Measurements from ENCODE around the gene TGM4.
"Not testable (repeated sequence)": the region's sequence is repeated elsewhere in the genome, so short reads cannot be mapped to it uniquely, and the experiment has no call there.

Gene TGM4

DNA sequence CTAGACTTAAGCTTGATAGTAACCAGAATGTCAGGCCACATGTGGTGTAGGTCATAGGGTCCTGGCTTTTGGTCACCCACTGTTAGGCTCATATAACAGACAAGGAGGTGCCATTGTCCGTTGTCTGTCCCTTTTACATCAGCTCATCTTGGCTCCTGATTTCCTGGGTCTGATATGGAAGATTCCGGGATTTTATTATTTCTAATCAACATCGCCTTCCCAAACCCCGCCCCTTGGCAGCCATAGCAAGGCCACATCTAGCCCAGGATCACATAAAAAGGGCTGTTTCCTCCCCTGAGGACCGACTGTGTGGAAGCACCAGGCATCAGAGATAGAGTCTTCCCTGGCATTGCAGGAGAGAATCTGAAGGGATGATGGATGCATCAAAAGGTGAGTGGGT is at the start of gene TGM4:
Gene TGM4, plus strand, starts transcription at position 301 of the 400 bp plus-strand sequence. Its CDS starts 71 bp downstream, at position 372.
- DNase-seq = no peak

DNA sequence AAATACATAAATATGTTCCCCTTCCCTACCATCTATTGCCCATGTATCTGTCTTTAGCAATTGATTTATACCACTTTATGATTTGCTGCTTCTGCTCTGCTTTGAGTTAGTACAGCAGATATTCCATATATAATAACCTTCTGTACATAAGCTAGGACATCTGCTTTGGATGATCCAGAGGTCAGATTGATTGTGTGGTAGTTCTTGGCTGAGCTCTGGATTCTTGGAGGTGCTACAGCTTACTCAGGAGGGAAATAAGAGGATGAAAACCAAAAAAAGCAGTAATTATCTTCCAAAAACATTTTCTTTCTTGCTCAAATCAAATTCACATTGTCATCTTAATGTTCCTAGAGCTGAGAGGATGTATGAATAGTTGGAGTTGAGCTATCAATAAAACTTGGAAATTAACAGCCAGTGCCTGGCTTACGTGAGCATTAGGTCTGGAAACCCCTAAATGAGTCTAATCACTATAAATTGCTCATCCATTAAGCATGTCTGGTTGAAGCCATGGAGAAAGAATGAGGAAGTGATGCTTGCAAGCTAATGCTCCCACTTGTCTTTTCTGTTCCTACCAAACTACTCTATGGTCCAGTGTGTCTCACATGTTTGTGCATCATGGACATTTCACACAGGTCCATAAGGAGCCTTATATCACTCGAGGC is 49.0 kb upstream of the TGM4 start:
- DNase-seq = no peak

DNA sequence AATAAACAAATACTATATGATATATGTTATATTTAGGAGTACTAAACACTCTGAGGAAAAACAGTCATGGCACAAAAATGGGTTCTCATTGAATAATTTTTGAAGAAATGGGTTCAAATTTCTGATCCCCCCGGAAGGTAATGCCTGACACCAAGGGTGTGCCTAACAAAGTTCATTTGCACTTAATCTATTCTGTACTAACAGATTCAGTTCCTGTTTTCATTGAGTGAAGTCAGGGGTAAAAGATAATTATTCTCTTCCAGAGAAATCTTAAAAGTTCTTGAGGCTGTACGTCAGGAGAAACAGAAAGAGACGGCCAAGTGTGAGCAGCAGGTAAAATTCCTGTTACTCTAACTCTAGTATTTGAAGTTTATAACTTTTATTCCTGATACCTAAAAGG is 47.2 kb upstream of the TGM4 start:
- no peak for DNase-seq

- no peak for DNase-seq
These were observed 43.2 kb upstream of the TGM4 start for GRCh38 chr3:44831232-44831631.

DNA sequence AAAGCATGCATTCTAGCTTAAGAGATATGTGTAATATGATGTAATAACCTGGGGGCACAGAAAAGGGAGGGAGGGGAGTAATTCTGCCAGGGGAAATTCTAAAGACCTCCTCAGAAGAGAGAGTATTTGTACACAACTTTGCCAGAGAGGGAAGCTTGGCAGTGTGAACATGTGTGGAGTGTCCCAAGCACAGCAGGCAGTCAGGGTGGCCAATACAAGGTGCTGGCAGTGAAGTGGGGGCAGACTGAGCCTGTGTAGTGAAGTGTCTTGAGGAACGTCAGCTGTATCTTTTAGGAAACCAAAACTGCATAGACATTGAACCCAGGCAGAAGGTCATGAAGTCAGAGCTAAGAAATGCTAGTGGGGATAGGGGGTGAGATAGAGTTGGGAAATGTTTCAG is 42.4 kb upstream of the TGM4 start:
- no peak for DNase-seq

DNA sequence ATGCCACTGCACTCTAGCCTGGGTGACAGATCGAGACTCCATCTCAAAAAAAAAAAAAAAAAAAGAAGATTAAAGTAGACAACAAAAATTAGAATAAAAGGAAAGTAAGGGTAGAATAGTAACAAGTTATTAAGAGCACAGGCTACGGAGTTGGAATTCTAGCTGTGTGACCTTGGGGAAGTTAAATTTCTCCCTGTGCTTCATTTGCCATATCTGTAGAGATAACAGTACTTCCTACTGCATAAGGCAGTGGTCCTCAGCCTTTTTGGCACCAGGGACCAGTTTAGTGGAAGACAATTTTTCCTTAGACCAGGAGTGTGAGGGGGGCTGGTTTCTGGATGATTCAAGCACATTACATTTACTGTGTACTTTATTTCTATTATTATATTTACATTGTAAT is 41.4 kb upstream of the TGM4 start:
- no peak for DNase-seq

DNA sequence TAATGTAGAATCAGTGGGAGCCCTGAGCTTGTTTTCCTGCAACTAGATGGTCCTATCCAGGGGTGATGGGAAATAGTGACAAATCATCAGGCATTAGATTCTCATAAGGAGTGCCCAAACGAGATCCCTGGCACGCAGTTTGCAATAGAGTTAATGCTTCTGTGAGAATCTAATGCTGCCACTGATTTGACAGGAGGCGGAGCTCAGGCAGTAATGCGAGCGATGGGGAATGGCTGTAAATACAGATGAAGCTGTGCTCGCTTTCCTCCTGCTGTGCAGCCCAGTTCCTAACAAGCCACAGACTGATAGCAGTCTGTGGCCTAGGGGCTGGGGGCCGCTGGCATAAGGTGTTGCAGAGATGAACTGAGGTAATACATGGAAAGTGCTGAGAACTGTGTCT is 41.0 kb upstream of the TGM4 start:
- no peak for DNase-seq

DNA sequence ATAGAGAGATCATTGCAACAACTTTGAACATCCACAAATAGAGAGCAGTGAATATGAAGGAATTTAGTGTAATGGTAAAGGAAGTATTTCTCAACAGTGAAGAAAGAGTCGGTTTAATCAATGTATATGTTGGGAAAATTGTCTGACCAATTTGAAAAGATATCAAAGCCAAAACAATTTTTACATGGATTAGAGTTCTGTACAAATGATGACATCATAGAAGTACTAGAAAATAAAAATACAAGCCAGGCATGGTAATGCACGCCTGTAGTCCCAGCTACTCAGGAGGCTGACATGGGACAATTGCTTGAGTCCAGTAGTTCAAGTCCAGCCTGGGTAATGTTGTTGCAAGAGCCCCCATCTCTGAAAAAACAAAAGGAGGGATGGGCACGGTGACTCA is 38.7 kb upstream of the TGM4 start:
- no peak for DNase-seq

GRCh38 chr3:44842376-44842775 is 32.0 kb upstream of the TGM4 start:
- DNase-seq = no peak

DNA sequence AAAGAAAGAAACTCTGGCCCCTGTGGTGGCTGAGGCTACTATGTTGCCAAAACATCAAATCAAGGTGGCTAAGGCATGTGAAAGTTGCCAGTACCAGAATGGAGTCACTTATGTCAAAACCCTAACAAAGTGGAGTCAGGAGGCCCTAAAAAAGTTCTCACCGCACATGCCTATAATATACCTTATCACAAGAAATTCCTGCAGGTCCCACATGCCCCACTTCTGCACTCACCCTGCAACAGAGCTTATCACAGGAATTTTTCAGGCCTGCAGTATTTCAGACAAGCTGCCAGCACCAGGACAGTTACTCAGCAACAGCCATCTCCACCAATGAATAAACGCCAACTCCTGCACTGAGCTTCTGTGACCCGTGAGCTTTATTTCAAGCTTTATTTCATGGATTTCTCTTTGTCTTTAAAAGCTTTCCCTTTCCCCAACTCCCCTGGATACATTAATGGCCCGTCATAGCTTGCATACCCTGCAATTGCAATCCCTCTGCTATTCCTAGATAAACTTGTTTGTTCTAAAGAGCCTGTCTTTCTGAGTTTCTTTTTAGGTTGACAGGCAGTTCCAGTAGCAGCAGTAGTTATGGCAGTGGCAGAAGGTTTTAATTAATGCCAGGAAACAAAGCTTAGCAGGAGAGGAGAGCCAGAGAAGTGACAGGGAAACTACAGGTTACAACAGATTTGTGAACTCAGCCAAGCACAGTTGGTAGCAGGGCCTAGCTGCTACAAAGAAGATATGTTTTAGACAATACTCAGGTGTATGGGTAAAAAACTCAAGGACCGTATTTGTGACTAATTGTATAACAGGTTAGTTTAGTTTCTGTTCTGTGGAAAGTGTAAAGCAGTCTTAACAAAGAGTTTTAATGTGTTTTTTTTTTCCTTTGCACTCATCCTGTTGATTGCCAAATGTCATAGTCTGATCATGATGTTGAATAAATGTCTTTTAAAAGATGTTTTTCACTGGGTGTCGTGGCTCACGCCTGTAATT is 28.6 kb upstream of the TGM4 start:
- no peak for DNase-seq

DNA sequence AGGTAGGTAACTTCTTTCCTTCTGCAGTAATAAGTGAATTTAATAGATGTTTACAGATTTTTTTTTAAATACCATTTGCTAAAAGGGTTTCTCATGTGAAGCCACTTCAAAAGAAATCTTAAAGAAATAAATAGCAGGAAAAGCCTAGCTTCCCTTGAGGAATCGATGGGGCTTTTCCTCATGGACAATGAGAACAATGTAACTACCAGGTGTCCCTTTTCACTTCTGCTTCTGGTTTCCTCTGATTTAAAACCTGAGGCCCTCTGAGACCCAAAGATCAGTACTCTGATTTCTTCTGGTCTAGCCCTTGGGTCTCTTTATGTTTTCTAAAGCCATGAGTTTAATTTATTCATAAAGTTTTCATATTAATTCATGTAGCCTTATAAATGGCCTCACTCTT is 25.8 kb upstream of the TGM4 start:
- no peak for DNase-seq

DNA sequence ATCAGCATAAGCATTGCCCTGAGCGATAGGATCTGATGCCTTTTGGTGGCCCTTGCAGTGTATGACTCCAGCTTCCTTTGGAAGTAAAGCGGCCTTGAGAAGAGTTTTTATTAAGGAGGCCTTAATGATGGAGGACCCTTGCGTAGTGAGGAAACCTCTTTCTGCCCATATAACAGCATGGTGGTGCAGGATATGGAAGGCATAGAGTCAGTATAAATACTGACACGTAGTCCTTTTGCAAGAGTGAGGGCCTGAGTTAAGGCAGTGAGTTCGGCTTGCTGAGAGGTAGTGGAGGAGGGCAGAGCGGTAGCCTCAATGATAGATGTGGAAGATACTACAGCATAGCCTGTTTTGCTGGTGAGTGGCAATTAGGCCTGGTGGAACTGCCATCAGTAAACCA is 17.7 kb upstream of the TGM4 start:
- not testable (repeated sequence) for DNase-seq

DNA sequence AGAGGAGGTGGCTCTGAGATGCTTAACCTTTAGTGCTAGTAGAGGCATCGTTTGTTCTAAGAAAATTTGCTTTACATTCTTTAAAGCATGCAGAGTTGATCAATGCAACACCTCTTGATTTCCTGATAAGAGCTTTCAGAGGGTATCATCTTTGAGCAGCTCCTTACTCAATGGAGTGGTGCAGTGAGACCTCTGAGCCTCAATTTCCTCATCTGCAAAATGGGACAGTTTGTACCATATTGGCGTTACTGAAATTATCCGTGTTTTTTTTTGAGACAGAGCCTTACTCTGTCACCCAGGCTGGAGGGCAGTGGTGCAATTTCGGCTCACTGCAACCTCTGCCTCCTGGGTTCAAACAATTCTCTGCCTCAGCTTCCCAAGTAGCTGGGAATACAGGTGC is 14.3 kb upstream of the TGM4 start:
- DNase-seq = no peak

DNA sequence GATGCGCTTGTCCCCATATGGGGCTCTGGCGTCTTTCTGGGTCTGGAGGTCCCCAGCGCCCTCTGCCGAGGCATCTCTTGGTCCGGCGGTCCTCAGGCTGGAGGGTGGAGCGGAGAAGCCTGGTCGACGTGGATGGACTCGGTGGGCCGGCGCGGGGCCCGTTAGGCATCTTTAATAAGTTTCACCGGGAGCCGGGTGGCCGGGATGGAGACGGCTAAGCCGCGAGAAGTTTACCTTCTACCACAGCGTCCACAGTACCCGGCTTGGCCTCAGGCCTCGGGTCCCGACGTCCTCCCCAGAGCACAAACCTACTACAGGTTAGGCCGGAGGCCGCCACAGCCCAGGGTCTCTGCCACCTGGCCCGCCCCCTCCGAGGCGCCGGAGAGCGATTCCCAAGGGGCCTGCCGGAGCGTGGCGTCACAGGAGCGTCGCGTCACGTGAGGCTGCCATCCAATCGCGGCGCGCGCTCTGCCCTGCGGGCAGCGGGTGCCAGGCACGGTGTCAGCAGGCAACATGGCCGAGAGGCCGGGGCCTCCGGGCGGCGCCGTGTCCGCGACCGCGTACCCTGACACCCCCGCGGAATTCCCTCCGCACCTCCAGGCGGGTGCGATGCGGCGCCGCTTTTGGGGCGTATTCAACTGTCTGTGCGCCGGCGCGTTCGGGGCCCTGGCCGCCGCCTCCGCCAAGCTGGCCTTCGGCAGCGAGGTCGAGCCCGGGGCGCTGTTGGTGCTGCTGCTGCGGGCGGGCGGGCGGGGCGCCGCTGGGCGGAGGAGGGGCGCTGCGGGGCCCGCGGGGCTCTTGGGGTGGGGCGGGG is 12.8 kb upstream of the TGM4 start, which contains the start of gene TMEM42:
Gene TMEM42, plus strand, starts transcription at position 501 of the 814 bp plus-strand sequence. Its CDS starts 13 bp downstream, at position 514.
- peak; percentile 88 to 92 for DNase-seq

- DNase-seq = no peak
These were observed 12.2 kb upstream of the TGM4 start for GRCh38 chr3:44862226-44862637.

DNA sequence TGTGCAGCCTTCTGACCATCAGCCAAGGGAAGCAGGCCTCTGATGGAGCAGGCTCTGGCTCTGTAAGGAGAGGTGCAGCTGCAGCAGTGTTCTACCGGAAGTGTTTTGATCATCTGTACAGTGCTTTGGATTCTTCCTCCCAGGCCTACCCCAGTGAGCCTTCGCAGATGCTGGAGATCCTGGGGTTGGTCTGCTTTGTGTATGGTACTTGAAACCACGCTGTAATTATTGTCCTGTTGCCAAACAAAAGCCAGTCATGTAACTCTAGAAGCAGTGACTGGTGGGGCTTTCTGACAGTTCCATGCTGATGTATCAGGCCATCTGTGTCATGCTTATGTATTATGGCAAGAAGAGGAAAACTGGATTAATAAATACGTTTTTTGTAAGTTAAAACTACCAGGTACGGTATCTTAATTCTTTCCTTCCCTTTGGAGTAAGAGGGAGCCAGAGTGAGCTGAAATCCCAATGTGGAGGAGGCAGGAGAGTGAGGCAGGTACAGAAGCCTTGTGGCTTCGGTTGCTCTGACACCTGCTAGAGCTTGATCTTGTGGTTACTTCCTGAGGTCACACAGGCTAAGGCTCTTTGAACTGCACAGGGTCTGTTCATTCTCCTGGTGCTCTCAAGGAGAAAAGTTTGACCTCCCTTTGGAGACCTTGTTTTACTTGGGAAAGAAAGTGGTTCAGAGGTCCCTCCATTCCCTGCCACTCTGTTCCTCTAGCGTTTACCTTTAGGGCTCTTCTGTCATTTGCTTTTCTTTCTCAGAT is 9.0 kb upstream of the TGM4 start:
- DNase-seq = no peak

GRCh38 chr3:44867421-44868111 is 6.8 kb upstream of the TGM4 start:
- no peak for DNase-seq

GRCh38 chr3:44870375-44871061 is 3.9 kb upstream of the TGM4 start:
- no peak for DNase-seq

GRCh38 chr3:44875596-44875995 is 1.2 kb downstream of the TGM4 start:
- no peak for DNase-seq

GRCh38 chr3:44877333-44877732 is 2.9 kb downstream of the TGM4 start:
- DNase-seq = no peak

- no peak for DNase-seq
These were observed 5.9 kb downstream of the TGM4 start for GRCh38 chr3:44880284-44880683.

All from activated T-cell treated with anti-CD3 and anti-CD28 coated beads, Interleukin-2, amount 50 U/mL, for 48 hours (primary cell).